IMR-90 (cell line): Measurements from ENCODE around the gene METTL21C. TPM values are rescaled to one million over a fixed set of nuclear protein-coding genes. Genes with fewer than 3 reads are reported as not detected.

Experiments
- ATAC-seq: fragments of 200-7000 bp; cut with Tn5 transposase; 2 replicates; pipeline ENCODE4 v1.9.1; 2020; ENCODE audit warnings: low read depth, mild to moderate bottlenecking, moderate library complexity
- BruUV-seq: library from RNA; stranded (reverse); fragments of 400-500 nt; replicated peaks from 2 replicates; lab custom pipeline; 2021; lab: Mats Ljungman, UMichigan
- CTCF ChIA-PET: fragments of 300-600 bp; formaldehyde crosslinking; extraction: SDS; loops from one replicate; lab custom pipeline; 2021; ENCODE audit warnings: antibody characterized with exemption; lab: Yijun Ruan, JAX
- POLR2A ChIA-PET: fragments of 300-600 bp; sonication (Branson Sonifier 250); formaldehyde crosslinking; loops from one replicate; lab custom pipeline; 2022; ENCODE audit warnings: antibody characterized with exemption; ENCODE audit not compliant: unreplicated experiment; lab: Charles Lee
- DNase-seq: peaks from one replicate; pipeline ENCODE4 v3.0.0; 2013
- H2AFZ ChIP-seq: replicated peaks from 2 replicates; pipeline ENCODE3; 2013; ENCODE audit warnings: low read length, mild to moderate bottlenecking; ENCODE audit not compliant: poor library complexity
- H2AK5ac ChIP-seq: 2 replicates; pipeline ENCODE4 v1.6.1; 2013; ENCODE audit warnings: low read depth, low read length, inconsistent platforms
- H2AK9ac ChIP-seq: replicated peaks from 2 replicates; pipeline ENCODE3; 2013; ENCODE audit warnings: mild to moderate bottlenecking, low read depth, low read length, moderate library complexity; ENCODE audit not compliant: poor library complexity
- H2BK120ac ChIP-seq: 2 replicates; pipeline ENCODE4 v1.6.1; 2013; ENCODE audit warnings: low read depth, low read length, inconsistent platforms
- H2BK15ac ChIP-seq: 3 replicates; pipeline ENCODE4 v1.6.1; 2013; ENCODE audit warnings: low read depth, low read length, inconsistent platforms
- H2BK20ac ChIP-seq: 2 replicates; pipeline ENCODE4 v1.6.1; 2013; ENCODE audit warnings: low read depth, mild to moderate bottlenecking, inconsistent platforms, low read length, moderate library complexity
- H2BK5ac ChIP-seq: 2 replicates; pipeline ENCODE4 v1.6.1; 2013; ENCODE audit warnings: mild to moderate bottlenecking, low read depth, low read length, inconsistent platforms; ENCODE audit not compliant: poor library complexity, severe bottlenecking
- H3K14ac ChIP-seq: replicated peaks from 2 replicates; pipeline ENCODE4 v1.6.1; 2013; ENCODE audit warnings: low read depth, low read length, inconsistent platforms
- H3K18ac ChIP-seq: 2 replicates; pipeline ENCODE4 v1.6.1; 2013; ENCODE audit warnings: low read depth, low read length, control low read depth
- H3K23ac ChIP-seq: 2 replicates; pipeline ENCODE4 v1.6.1; 2013; ENCODE audit warnings: low read depth, low read length, inconsistent platforms
- H3K27ac ChIP-seq: 2 replicates; pipeline ENCODE4 v1.5.1; 2013; ENCODE audit warnings: mild to moderate bottlenecking, control low read depth, low read length; ENCODE audit not compliant: insufficient read depth
- H3K27me3 ChIP-seq: 2 replicates; pipeline ENCODE4 v1.6.1; 2013; ENCODE audit warnings: low read length; ENCODE audit not compliant: control insufficient read depth, insufficient read depth
- H3K36me3 ChIP-seq: 2 replicates; pipeline ENCODE4 v1.6.1; 2013; ENCODE audit warnings: low read length, mixed read lengths; ENCODE audit not compliant: control insufficient read depth, insufficient read depth
- H3K4ac ChIP-seq: 2 replicates; pipeline ENCODE4 v1.6.1; 2013; ENCODE audit warnings: low read depth, low read length, inconsistent platforms
- H3K4me1 ChIP-seq: 2 replicates; pipeline ENCODE4 v1.6.1; 2013; ENCODE audit warnings: low read length, mixed read lengths; ENCODE audit not compliant: control insufficient read depth, insufficient read depth
- H3K4me2 ChIP-seq: 2 replicates; pipeline ENCODE4 v1.6.1; 2013; ENCODE audit warnings: low read depth, mild to moderate bottlenecking, control low read depth, low read length, moderate library complexity
- H3K4me3 ChIP-seq: 2 replicates; pipeline ENCODE4 v1.5.1; 2013; ENCODE audit warnings: low read depth, mild to moderate bottlenecking, control low read depth, low read length, moderate library complexity; ENCODE audit not compliant: insufficient read depth
- H3K56ac ChIP-seq: 2 replicates; pipeline ENCODE4 v1.6.1; 2013; ENCODE audit warnings: low read length, inconsistent platforms; ENCODE audit not compliant: insufficient read depth; ENCODE audit errors: extremely low read depth
- H3K79me1 ChIP-seq, 2 experiments: 2 replicates each; pipeline ENCODE4 v1.6.1; 2013; ENCODE audit warnings: low read length in 2 of 2, inconsistent platforms in 1 of 2, low read depth in 1 of 2
- H3K9ac ChIP-seq: 2 replicates; pipeline ENCODE4 v1.6.1; 2013; ENCODE audit warnings: low read depth, low read length, control low read depth
- H3K9me1 ChIP-seq: 2 replicates; pipeline ENCODE4 v1.6.1; 2013; ENCODE audit warnings: low read length, inconsistent platforms; ENCODE audit not compliant: insufficient read depth
- H3K9me3 ChIP-seq: 2 replicates; pipeline ENCODE4 v1.6.1; 2013; ENCODE audit warnings: low read length; ENCODE audit not compliant: control insufficient read depth, insufficient read depth
- H4K20me1 ChIP-seq: 2 replicates; pipeline ENCODE4 v1.6.1; 2013; ENCODE audit warnings: low read length, inconsistent platforms; ENCODE audit not compliant: insufficient read depth
- H4K5ac ChIP-seq: 2 replicates; pipeline ENCODE4 v1.6.1; 2013; ENCODE audit warnings: mild to moderate bottlenecking, low read depth, low read length, control low read depth
- H4K8ac ChIP-seq, 2 experiments: 2 replicates each; pipeline ENCODE4 v1.6.1; 2013; ENCODE audit warnings: low read depth in 2 of 2, low read length in 2 of 2, control low read depth in 1 of 2, inconsistent platforms in 1 of 2
- H4K91ac ChIP-seq: 2 replicates; pipeline ENCODE4 v1.6.1; 2013; ENCODE audit warnings: low read depth, low read length, inconsistent platforms; ENCODE audit not compliant: insufficient read depth
- CHD1 ChIP-seq: IDR thresholded peaks from 2 replicates; pipeline ENCODE4 v1.6.1; 2012; ENCODE audit warnings: low read depth, low read length, improper control_type of control experiment
- MAZ ChIP-seq: IDR thresholded peaks from 2 replicates; pipeline ENCODE4 v1.6.1; 2012; ENCODE audit warnings: low read depth, mild to moderate bottlenecking, low read length, improper control_type of control experiment, moderate library complexity, borderline replicate concordance
- NFE2L2 ChIP-seq: fragments of 150-350 bp; IDR thresholded peaks from 2 replicates; pipeline ENCODE4 v1.6.1; 2016; ENCODE audit warnings: low read depth, mild to moderate bottlenecking, low read length
- POLR2A ChIP-seq: IDR thresholded peaks from 2 replicates; pipeline ENCODE4 v1.6.1; 2012; ENCODE audit warnings: mild to moderate bottlenecking, low read depth, low read length
- WGBS, 2 experiments: methylation state at CpG; one replicate each; pipeline versions ENCODE4 v1.1.5 to v1.1.7; 2013; ENCODE audit warnings: missing lambda C conversion rate in 2 of 2; ENCODE audit not compliant: insufficient read length in 1 of 2; ENCODE audit errors: extremely low coverage in 2 of 2; 5-methylcytosine and 5-hydroxymethylcytosine counted together
- dilution Hi-C: fragments of 300-500 bp; cut with HindIII; formaldehyde crosslinking; loops from one replicate; pipeline ENCODE4 v1.14.3; 2018; ENCODE audit warnings: low sequenced_read_pairs; ENCODE audit not compliant: unreplicated experiment
- in situ Hi-C: fragments of 300-500 bp; cut with MboI; formaldehyde crosslinking; loops from 3 replicates; pipeline ENCODE4 v1.14.3; 2019; ENCODE audit warnings: low sequenced_read_pairs, inconsistent platforms, mixed read lengths
- intact Hi-C: fragments of 100-400 bp; cut with micrococcal nuclease; formaldehyde crosslinking; loops from 2 replicates; pipeline ENCODE4 v1.10.0; 2022
- polyA plus RNA-seq, 3 experiments: library from polyadenylated mRNA; depleted of rRNA; stranded (reverse); fragments of >200 nt; gene quantifications; 2 replicates each; pipeline ENCODE4 v1.2.3, GENCODE V29; 2012; ENCODE audit warnings: low replicate concordance in 1 of 3
- total RNA-seq: library from RNA; depleted of rRNA; stranded (reverse); fragments of >200 nt; gene quantifications from 2 replicates; pipeline ENCODE4 v1.2.3, GENCODE V29; 2012

METTL21C gene
- total and polyA plus RNA-seq, 2 of the 4 experiments (the other 2 are of a cell fraction): not detected

DNA sequence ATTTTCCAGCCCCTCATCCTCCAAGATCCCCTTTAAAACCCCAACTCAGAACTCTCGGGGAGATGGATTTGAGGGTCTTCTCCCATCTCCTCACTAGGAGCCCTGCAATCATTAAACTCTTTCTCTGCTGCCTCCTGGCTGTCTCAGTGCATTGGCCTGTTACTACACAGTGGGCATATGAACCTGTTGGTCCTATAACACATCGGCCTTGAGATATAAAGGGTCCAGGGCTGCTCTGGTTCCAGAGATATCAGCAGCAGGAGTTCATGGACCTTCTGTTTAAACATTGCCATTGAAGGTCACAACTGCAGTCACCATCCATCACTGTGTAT is 3.8 kb upstream of the METTL21C start:
- H3K18ac ChIP-seq: no peak overlapping the region
- no peak overlapping the region for H2BK20ac ChIP-seq
- ATAC-seq: no peak
- no peak overlapping the region for H2AK5ac ChIP-seq
- H3K27me3 ChIP-seq: peaks cover 28% of the 10 kb centered on the region
- no peak overlapping the region for H2AK9ac ChIP-seq
- peaks cover 11% of the 10 kb centered on the region for H3K9me3 ChIP-seq
- H3K4ac ChIP-seq: no peak overlapping the region
- intact Hi-C loops (no loop called here), dilution Hi-C loops (no loop called here), in situ Hi-C loops (no loop called here)
- no peaks in the 10 kb centered on the region for H3K4me1 ChIP-seq
- no peak overlapping the region for H3K9ac ChIP-seq
- POLR2A ChIA-PET: no interaction called here
- BruUV-seq: no TSS peak
- no peak overlapping the region for H3K4me2 ChIP-seq
- H2BK15ac ChIP-seq: no peak overlapping the region
- no peaks in the 10 kb centered on the region for H4K20me1 ChIP-seq
- CTCF ChIA-PET: no interaction called here
- no peak overlapping the region for H3K4me3 ChIP-seq
- no peak for DNase-seq
- no peak overlapping the region for H4K8ac ChIP-seq
- H4K5ac ChIP-seq: no peak overlapping the region
- no peak overlapping the region for H2AFZ ChIP-seq
- H4K91ac ChIP-seq: no peak overlapping the region
- no peaks in the 10 kb centered on the region for H3K9me1 ChIP-seq
- H3K79me1 ChIP-seq: no peaks in the 10 kb centered on the region
- no peaks in the 10 kb centered on the region for H3K36me3 ChIP-seq
- no peak overlapping the region for H3K27ac ChIP-seq
- TF ChIP-seq MAZ (no peak), NFE2L2 (no peak), POLR2A (no peak), CHD1 (no peak)
- H2BK5ac ChIP-seq: no peak overlapping the region
- no peak overlapping the region for H3K56ac ChIP-seq
- no peak overlapping the region for H3K14ac ChIP-seq
- H3K23ac ChIP-seq: no peak overlapping the region
- 100% methylated on average over 1 of the region's 2 CpGs; no CpG with 5 or more reads in 1 of the 2 experiments for WGBS, 2 experiments
- no peak overlapping the region for H2BK120ac ChIP-seq
